KMS-11 (cell line): ENCODE data around the gene ARHGEF6.

Source experiments
- H2AFZ ChIP-seq: fragments of 200-600 bp; sonication (generic); 2 replicates; pipeline ENCODE4 v1.6.1; 2016; ENCODE audit warnings: antibody characterized with exemption, mixed run types, low read depth
- H3K27ac ChIP-seq: fragments of 200-600 bp; sonication (generic); 2 replicates; pipeline ENCODE4 v1.6.1; 2016; ENCODE audit warnings: mild to moderate bottlenecking, mixed run types
- H3K27me3 ChIP-seq: fragments of 200-600 bp; sonication (generic); 2 replicates; pipeline ENCODE4 v1.6.1; 2017; ENCODE audit warnings: mild to moderate bottlenecking, low read depth, mixed run types, moderate library complexity; ENCODE audit not compliant: insufficient read depth
- H3K36me3 ChIP-seq: fragments of 200-600 bp; sonication (generic); 2 replicates; pipeline ENCODE4 v1.6.1; 2017; ENCODE audit warnings: mild to moderate bottlenecking, mixed run types; ENCODE audit not compliant: insufficient read depth
- H3K4me1 ChIP-seq: fragments of 200-600 bp; sonication (generic); 2 replicates; pipeline ENCODE4 v1.6.1; 2016; ENCODE audit warnings: mild to moderate bottlenecking, low read depth, mixed run types; ENCODE audit not compliant: poor library complexity, severe bottlenecking
- H3K4me2 ChIP-seq: fragments of 200-600 bp; sonication (generic); 2 replicates; pipeline ENCODE4 v1.7.0; 2016; ENCODE audit warnings: mild to moderate bottlenecking, mixed run types
- H3K4me3 ChIP-seq: fragments of 200-600 bp; sonication (generic); IDR thresholded peaks from 2 replicates; pipeline ENCODE4 v1.6.1; 2017; ENCODE audit warnings: low read depth, low read length, mixed read lengths; ENCODE audit not compliant: insufficient read depth
- H3K79me2 ChIP-seq: fragments of 200-600 bp; sonication (generic); 2 replicates; pipeline ENCODE4 v1.6.1; 2016; ENCODE audit warnings: low read depth, mixed run types; ENCODE audit not compliant: insufficient read depth
- H3K9ac ChIP-seq: fragments of 200-600 bp; sonication (generic); 2 replicates; pipeline ENCODE4 v1.6.1; 2016; ENCODE audit warnings: mild to moderate bottlenecking, mixed run types
- H4K20me1 ChIP-seq: fragments of 200-600 bp; sonication (generic); 2 replicates; pipeline ENCODE4 v1.6.1; 2016; ENCODE audit warnings: mild to moderate bottlenecking, mixed run types; ENCODE audit not compliant: insufficient read depth
- TF ChIP-seq, protein P1 (sequence below): fragments of 200-600 bp; sonication (generic); conservative IDR thresholded peaks from 2 replicates; pipeline ENCODE4 v1.6.1; 2017; ENCODE audit warnings: low read depth, mild to moderate bottlenecking, antibody characterized with exemption, low read length, moderate library complexity, mixed read lengths

ARHGEF6 gene

DNA sequence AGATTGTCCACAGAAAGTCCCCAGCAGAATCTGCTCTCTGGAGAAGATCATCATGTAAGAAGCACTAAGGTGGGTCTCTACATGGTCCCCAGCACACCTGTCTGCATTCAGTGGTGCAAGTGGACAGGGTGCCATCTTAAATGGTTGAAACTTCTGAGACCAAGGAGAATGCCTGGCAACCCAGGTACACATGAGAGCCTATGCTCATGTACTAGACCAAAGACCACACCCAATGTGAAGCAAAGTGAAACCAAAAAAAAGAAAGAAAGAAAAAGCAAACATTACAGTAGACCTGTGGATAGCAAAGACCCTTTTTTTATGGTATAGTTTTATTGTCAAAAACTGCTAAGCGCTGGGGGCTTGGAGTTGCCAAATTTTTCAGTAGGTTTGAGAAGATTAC is 117.8 kb downstream of the ARHGEF6 start:
- no peaks in the 10 kb centered on the region for H3K36me3 ChIP-seq
- no peaks in the 10 kb centered on the region for H4K20me1 ChIP-seq
- no peaks in the 10 kb centered on the region for H3K79me2 ChIP-seq
- no peak overlapping the region for H2AFZ ChIP-seq
- no peak overlapping the region for H3K4me2 ChIP-seq
- no peak overlapping the region for H3K4me3 ChIP-seq
- no peak overlapping the region for H3K27ac ChIP-seq
- H3K9ac ChIP-seq: no peak overlapping the region
- TF ChIP-seq, protein P1, sequence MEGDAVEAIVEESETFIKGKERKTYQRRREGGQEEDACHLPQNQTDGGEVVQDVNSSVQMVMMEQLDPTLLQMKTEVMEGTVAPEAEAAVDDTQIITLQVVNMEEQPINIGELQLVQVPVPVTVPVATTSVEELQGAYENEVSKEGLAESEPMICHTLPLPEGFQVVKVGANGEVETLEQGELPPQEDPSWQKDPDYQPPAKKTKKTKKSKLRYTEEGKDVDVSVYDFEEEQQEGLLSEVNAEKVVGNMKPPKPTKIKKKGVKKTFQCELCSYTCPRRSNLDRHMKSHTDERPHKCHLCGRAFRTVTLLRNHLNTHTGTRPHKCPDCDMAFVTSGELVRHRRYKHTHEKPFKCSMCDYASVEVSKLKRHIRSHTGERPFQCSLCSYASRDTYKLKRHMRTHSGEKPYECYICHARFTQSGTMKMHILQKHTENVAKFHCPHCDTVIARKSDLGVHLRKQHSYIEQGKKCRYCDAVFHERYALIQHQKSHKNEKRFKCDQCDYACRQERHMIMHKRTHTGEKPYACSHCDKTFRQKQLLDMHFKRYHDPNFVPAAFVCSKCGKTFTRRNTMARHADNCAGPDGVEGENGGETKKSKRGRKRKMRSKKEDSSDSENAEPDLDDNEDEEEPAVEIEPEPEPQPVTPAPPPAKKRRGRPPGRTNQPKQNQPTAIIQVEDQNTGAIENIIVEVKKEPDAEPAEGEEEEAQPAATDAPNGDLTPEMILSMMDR: no peak
- no peaks in the 10 kb centered on the region for H3K27me3 ChIP-seq
- no peaks in the 10 kb centered on the region for H3K4me1 ChIP-seq

DNA sequence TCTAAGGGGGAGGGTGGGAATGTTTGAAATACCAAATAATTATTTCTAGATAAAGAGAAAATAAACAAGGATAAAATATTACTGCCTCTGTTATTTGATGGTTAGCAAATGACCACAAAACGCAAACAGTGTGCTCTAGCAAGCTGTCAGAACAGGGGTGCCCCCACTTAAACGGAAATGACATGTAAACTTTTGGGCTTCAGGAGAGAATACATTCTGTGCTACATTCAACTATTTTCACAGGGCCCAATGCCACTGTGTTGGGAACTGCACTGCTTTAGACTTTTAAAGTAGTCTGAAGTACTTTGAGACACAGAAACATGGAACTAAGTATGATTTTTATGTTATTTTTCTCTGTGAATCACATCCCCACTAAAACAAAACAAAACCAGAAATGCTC is 118.6 kb downstream of the ARHGEF6 start:
- H3K4me3 ChIP-seq: no peak overlapping the region
- no peak overlapping the region for H3K4me2 ChIP-seq
- H3K27ac ChIP-seq: no peak overlapping the region
- no peaks in the 10 kb centered on the region for H3K4me1 ChIP-seq
- TF ChIP-seq, protein P1: no peak
- H3K9ac ChIP-seq: no peak overlapping the region
- H3K27me3 ChIP-seq: no peaks in the 10 kb centered on the region
- no peak overlapping the region for H2AFZ ChIP-seq
- no peaks in the 10 kb centered on the region for H3K79me2 ChIP-seq
- H4K20me1 ChIP-seq: no peaks in the 10 kb centered on the region
- no peaks in the 10 kb centered on the region for H3K36me3 ChIP-seq

DNA sequence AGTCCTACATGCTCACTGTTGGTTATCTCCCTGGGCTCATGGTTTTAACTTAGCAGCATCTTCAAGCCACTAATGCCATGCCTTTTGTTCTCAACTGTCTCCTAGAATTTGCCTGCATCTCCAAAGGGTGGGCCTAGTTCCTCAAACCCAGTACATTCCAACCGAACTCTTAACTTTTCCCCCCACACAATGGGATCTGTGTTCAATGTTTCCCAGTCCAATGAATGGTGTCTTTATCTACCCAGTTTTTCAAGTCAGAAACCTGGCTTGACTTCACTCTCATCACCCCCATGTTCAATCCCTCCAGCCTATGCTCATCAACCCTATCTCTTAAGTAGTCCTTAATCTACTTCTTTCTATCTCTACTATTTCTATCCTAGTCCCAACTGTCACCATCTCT is 119.8 kb downstream of the ARHGEF6 start:
- no peak overlapping the region for H3K9ac ChIP-seq
- no peaks in the 10 kb centered on the region for H3K27me3 ChIP-seq
- H3K27ac ChIP-seq: no peak overlapping the region
- no peaks in the 10 kb centered on the region for H3K36me3 ChIP-seq
- no peaks in the 10 kb centered on the region for H3K79me2 ChIP-seq
- H3K4me2 ChIP-seq: no peak overlapping the region
- TF ChIP-seq, protein P1: no peak
- H2AFZ ChIP-seq: no peak overlapping the region
- H3K4me1 ChIP-seq: no peaks in the 10 kb centered on the region
- no peaks in the 10 kb centered on the region for H4K20me1 ChIP-seq
- H3K4me3 ChIP-seq: no peak overlapping the region

DNA sequence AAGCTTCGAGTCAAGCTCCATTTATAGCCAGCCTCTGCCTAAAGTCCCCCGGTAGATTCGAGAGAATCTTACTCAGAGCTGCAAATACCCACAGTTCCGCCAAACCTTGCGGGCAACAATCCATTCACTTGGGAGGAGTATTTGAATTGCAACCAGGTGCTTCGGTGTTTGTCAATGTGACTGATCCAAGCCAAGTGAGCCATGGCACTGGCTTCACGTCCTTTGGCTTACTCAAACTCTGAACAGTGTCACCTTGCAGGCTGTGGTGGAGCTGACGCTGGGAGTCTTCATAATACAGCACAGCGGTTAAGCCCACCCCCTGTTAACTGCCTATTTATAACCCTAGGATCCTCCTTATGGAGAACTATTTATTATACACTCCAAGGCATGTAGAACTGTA is 121.6 kb downstream of the ARHGEF6 start:
- TF ChIP-seq, protein P1: no peak
- H2AFZ ChIP-seq: no peak overlapping the region
- H3K4me1 ChIP-seq: peaks cover under 1% of the 10 kb centered on the region
- H3K9ac ChIP-seq: no peak overlapping the region
- no peak overlapping the region for H3K4me2 ChIP-seq
- no peaks in the 10 kb centered on the region for H3K36me3 ChIP-seq
- H3K4me3 ChIP-seq: no peak overlapping the region
- no peaks in the 10 kb centered on the region for H3K27me3 ChIP-seq
- H3K27ac ChIP-seq: no peak overlapping the region
- no peaks in the 10 kb centered on the region for H4K20me1 ChIP-seq
- no peaks in the 10 kb centered on the region for H3K79me2 ChIP-seq
